NCI-H1930 (cell line): ENCODE results near the gene RIMBP3C.
"Not testable (repeated sequence)": the region's sequence is repeated elsewhere in the genome, so short reads cannot be mapped to it uniquely, and the experiment has no call there.

Experiments
- DNase-seq, 2 experiments: peaks; one replicate each; lab custom pipeline; 2025; lab: John Stamatoyannopoulos, UW

RIMBP3C gene

DNA sequence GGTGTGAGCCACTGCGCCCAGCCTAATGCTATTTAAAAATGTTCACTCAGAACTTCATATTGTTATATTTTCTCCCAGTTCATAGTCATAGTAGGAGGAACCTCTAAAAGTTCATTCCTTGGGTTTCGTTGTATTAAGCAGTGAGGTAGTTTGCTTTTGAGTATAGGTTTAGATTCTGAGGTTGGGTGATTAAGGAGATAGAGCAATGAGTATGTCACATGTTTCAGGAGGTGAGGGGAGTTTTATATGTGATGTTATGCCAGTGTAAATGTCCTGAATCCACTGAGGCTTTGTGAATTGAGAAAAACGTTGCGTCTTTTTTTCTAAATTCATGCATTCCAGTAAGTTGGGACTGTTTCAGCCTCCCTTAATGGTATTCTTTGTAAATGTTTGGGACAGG, 20.4 kb upstream of the RIMBP3C start:
- no peak for DNase-seq

DNA sequence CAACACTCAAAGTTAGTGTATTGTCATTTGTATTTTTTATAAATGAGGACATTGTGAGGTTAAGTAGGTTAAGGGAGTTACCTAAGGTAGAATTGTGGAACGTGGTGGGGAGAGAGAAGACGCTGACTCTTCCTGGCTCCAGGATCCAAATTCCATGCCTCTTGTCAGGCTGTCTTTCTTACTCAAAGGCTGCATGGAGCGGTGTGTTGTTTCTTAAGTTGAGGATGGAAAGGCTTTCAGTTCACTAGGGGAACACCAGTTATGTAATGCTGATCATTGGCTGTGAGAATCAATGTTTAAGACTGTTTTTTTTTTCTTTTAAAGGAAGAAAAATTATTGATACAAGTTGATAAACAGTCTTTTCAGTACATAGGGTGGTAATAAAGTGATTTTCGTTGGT, 19.1 kb upstream of the RIMBP3C start:
- DNase-seq = no peak

DNA sequence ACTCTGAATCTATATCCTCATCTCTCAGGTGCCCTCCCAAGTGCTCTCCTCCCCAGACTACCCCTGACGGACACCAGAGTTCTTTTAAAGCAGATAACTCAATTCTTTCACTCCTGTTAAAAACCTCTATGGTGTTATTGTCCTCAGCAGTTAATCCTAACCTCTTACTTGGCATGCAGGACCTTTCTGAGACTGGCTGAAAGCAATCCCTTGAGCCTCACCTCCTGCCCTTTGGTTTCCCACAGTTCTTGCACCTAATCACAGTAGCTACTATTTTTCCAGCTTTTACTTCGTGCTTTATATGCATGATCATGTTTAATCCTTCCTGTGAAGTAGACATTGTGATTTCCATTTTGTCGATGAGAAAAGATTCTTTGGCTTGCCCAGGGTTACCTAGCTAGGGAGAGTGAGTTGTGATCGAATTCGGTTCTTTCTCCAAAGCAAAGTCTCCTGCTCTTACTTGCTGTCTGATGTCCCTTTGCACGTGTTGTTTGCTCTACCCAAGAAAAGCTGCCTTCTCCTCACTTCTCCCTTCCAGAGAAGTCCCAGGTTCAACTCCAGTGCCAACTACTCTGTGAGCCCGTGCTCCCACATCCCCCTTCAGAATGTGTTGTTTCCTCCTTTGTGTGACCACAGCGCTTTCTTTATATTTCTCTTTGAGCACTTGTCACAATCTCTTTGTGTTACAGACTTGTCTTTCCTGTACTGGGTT, 18.4 kb upstream of the RIMBP3C start:
- DNase-seq = no peak

DNA sequence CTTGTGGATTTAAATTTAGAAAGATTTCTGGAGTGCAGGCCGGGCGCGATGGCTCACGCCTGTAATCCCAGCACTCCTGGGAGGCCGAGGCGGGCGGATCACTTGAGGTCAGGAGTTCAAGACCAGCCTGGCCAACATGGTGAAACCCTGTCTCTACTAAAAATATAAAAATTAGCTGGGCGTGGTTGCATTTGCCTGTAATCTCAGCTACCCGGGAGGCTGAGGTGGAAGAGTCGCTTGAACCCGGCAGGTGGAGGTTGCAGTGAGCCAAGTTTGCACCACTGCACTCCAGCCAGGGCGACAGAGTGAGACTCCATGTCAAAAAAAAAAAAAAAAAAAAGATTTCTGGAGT, 17.8 kb upstream of the RIMBP3C start:
- not testable (repeated sequence) for DNase-seq

GRCh38 chr22:21568347-21569075, 17.2 kb upstream of the RIMBP3C start:
- no peak for DNase-seq

DNA sequence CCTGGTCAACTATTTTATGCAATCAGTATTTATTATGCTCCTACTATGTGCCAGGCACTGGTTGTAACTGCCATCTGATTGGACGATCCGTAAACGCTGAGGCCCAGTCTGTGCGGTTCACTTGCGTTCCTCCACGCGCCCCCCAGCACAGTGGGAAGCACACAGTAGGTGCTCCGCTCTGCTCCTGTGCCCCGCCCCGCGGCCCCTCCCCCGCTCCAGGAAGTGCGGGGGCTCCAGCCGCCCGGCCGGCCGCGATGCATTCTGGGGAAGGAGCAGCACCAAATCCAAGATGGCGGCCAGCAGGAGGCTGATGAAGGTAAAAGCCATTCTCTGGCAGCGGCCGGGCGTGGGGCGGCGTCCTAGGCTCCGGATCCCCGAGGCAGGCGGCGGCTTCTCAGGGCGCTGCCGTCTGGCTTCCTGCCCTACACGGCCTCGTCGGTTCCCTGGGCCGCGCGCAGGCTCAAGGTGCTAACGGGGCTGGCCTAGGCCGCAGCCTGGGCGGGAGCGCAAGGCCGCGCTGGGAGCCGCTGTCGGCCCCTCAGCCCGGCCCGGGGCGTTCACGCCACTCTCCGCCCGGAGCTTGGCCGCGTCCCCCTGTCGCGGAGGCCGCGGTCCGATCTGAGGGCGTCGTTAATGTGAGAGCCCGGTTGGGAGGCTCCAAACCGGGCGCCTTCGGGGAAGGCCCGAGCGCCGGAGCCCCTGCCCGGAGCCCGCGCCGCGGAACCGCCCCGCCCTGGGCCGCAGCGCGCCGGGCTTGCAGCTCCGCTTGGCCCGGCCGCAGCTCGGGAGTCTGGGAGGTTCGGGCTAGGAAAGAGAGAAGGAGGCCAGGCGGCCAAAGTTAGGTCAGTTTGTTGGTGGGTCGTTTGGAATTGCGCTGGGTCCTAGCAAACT, 16.4 kb upstream of the RIMBP3C start, which contains the start of gene UBE2L3:
UBE2L3 (plus strand) TSS at position 259 of the 891 bp plus-strand sequence; CDS start at position 290, 31 bp downstream.
- DNase-seq = peak; percentile 55 to 73

GRCh38 chr22:21564411-21564810, 13.2 kb upstream of the RIMBP3C start:
- no peak for DNase-seq

DNA sequence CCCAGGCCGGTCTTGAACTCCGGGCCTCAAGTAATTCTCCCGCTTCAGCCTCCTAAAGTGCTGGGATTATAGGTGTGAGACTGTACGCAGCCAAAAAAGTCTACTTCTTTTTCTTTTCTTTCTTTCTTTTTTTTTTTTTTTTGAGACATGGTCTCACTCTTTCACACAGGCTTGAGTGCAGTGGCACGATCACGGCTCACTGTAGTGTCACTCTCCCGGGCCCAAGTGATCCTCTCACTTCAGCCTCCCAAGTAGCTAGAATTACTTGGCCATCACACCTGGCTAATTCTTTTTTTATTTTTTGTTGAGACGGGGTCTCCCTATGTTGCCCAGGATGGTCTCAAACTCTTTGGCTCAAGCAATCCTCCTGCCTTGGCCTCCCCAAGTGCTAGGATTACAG, 12.7 kb upstream of the RIMBP3C start:
- DNase-seq = no peak

DNA sequence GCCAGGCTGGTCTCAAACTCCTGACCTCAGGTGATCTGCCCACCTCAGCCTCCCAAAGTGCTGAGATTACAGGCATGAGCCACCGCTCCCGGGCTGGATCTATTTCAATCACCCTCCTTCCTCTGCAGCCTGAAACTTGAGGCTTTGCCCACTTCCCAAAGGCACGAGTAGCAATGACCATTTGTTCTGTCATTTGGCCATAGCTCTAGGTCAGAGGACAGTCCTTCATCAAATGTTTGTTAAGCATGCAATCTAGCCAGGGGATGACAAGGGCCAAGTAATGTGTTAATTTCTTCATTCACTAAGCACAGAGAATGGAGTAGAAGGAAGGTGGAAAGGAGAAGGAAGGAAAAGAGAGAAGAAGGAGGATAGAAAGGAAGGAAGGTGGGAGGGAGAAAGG, 9.4 kb upstream of the RIMBP3C start:
- DNase-seq = not testable (repeated sequence)

- DNase-seq = not testable (repeated sequence)
These were observed 8.3 kb upstream of the RIMBP3C start for GRCh38 chr22:21559345-21560125.

DNA sequence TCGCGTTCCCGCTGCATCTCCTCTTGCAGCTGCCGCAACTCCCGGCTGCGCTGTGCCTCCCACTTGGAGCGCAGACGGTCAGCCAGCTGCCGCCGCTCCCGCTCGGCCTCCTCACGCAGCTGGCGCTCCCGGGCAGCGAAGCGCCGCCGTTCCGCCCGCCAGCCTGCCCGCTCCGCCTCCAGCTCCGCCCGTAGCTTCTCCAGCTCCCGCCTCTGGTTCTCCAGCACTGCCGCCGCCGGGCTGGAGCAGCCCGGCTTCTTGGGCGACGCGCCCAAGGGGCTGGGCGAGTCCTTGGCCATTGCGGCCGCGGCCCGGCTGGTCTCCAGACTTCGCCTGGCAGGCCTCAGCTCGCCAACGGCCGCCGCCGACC, 598 bp downstream of the RIMBP3C start:
- DNase-seq = not testable (repeated sequence)

DNA sequence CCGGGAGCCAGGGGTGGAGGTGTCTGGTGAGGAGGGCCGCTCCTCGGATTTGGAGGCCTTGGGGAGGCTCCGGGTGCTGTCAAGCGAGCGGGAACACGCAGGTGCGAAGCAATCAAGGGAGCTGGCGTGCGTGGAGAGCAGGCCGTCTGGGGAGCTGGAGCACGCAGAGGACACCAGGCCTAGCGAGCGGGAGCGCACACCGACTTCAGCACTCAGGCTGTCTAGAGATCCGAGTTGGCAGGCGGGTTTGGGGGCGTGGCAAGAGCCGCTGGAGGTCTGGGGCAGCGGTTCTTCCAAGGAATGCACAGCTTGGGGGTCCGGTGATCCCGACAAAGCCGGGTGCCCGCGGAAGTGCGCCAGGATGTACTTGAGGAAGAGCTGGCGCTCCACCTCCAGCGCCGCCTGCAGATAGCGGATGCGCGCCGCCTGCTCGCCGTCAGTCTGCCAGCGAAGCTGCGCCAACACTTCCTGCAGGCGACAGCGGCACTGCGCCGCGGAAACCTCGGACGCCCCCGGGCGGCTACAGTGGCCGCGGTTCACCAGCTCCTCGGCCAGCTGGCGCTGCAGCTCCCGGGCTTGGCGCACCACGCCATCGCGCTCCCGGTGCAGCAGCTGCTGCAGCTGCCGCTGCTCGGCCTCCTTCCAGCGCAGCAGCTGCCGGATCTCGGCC, 1.1 kb downstream of the RIMBP3C start:
- not testable (repeated sequence) for DNase-seq

- not testable (repeated sequence) for DNase-seq
These were observed 1.7 kb downstream of the RIMBP3C start for GRCh38 chr22:21549558-21549957.

- DNase-seq = not testable (repeated sequence)
These were observed 6.6 kb downstream of the RIMBP3C start for GRCh38 chr22:21544432-21545322.

DNA sequence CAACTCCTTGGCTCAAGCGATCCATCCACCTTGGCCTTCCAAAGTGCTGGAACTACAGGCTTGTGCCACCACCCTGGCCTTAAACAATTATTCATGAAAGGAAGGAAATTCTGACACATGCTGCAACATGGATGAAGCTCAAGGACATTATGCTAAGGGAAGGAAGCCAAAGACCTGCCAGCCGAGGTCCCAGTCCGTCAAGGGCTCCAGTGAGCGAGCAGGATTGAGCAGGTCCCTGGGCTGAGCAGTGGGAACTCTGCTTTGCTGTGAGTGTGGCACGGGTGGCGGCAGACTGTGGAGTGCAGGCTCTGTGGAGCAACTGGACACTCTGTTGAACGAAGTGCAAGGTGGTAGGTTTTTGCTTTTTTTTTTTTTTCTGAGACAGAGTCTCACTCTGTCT, 11.4 kb downstream of the RIMBP3C start:
- DNase-seq = not testable (repeated sequence)

- not testable (repeated sequence) for DNase-seq
These were observed 18.2 kb downstream of the RIMBP3C start for GRCh38 chr22:21532863-21533648.

DNA sequence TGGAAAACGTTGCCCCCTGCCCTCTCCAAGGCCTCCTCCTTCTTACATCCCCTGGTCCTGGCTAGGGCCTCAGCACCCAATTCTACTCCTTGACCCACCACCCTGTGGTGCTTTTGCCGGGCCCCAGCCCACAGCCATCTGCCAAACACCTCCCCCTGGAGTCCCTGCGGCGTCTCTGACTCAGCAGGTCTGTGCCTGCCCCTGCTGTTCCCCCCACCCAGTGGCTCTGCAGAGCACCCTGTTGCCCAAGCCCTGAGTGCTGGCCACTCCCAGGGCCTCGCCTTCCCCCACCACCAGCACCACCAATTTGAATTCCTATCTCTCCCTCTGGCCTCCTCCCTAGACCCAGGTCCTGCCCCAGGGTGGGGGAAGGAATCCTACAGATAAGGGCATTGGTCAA, 19.7 kb downstream of the RIMBP3C start:
- DNase-seq = not testable (repeated sequence)

DNA sequence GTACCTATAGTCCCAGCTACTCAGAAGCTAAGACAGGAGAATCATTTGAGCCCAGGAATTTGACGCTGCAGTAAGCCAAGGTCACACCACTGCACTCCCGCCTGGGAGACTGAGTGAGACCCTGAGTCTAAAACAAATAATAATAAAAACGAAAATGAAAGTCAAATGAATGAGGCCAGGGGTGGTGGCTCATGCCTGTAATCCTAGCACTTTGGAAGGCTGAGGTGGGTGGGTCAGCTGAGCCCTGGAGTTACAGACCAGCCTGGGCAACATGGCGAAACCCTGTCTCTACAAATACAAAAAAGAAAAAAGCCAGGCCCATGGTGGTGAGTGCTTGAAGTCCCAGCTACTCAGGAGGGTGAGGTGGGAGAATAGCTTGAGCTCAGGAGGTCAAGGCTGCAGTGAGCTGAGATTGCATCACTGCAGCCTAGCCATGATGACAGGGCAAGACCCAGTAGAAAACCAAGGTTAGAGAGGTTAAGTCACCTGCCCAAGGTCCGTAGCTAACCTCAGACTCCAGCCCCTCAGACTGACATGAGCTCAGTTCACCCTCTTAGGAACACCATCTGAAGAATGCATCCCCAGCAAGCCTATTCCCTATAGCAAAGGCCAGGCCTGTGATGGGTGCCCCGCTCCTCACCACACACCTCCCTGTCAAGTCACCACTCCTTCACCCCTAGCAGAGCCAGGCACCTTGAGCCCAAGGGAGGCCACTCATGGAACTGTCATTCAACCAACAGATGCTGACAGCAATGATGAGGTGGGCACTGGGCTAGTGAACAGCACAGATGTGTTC, 24.4 kb downstream of the RIMBP3C start:
- DNase-seq = not testable (repeated sequence)
